H1 (cell line): ENCODE measurements around the gene DCX. TPM values are rescaled to one million over a fixed set of nuclear protein-coding genes. Genes with fewer than 3 reads are reported as not detected.

ENCODE experiments used
- CTCF ChIA-PET: fragments of 300-600 bp; sonication (Branson Sonifier 250); formaldehyde crosslinking; loops from one replicate; lab custom pipeline; 2021; ENCODE audit not compliant: partially characterized antibody; lab: Charles Lee
- POLR2A ChIA-PET: fragments of 300-600 bp; sonication (Branson Sonifier 250); formaldehyde crosslinking; loops from one replicate; lab custom pipeline; 2021; ENCODE audit warnings: inconsistent platforms; ENCODE audit not compliant: partially characterized antibody; lab: Charles Lee
- DNase-seq, 2 experiments: peaks; one replicate each; pipeline versions ENCODE4 v3.0.0 to v3.0.0-alpha.2; 2010 to 2022; ENCODE audit warnings: low spot score in 2 of 2, low read depth in 1 of 2, mixed read lengths in 1 of 2
- FAIRE-seq: peaks from 2 replicates; lab custom pipeline; 2011; peaks lifted over from hg19 to GRCh38; lab: Jason Lieb, UNC
- H2AFZ ChIP-seq: 2 replicates; pipeline ENCODE4 v1.8.1; 2012; ENCODE audit warnings: low read length, inconsistent platforms
- H2AK5ac ChIP-seq: 2 replicates; pipeline ENCODE4 v1.6.1; 2013; ENCODE audit warnings: low read depth, low read length
- H2BK120ac ChIP-seq: replicated peaks from 2 replicates; pipeline ENCODE3; 2013; ENCODE audit warnings: low read depth, low read length, inconsistent platforms
- H2BK12ac ChIP-seq: 2 replicates; pipeline ENCODE4 v1.6.1; 2013; ENCODE audit warnings: low read depth, low read length
- H2BK15ac ChIP-seq: 2 replicates; pipeline ENCODE4 v1.6.1; 2013; ENCODE audit warnings: low read length
- H2BK20ac ChIP-seq: 2 replicates; pipeline ENCODE4 v1.6.1; 2013; ENCODE audit warnings: low read length
- H2BK5ac ChIP-seq: 2 replicates; pipeline ENCODE4 v1.6.1; 2013; ENCODE audit warnings: low read depth, low read length
- H3K14ac ChIP-seq: 2 replicates; pipeline ENCODE4 v1.6.1; 2013; ENCODE audit warnings: inconsistent platforms; ENCODE audit not compliant: insufficient read length
- H3K18ac ChIP-seq: 2 replicates; pipeline ENCODE4 v1.6.1; 2013; ENCODE audit warnings: low read length; ENCODE audit errors: extremely low read depth
- H3K23ac ChIP-seq: 2 replicates; pipeline ENCODE4 v1.6.1; 2013; ENCODE audit warnings: inconsistent platforms; ENCODE audit not compliant: insufficient read length
- H3K23me2 ChIP-seq: 2 replicates; pipeline ENCODE4 v1.6.1; 2013; ENCODE audit warnings: low read depth, low read length
- H3K27ac ChIP-seq: 2 replicates; pipeline ENCODE4 v1.6.1; 2011; ENCODE audit warnings: low read depth, low read length, inconsistent platforms
- H3K27me3 ChIP-seq, 4 experiments: replicated peaks in 1 of 4; 1 replicate in 1 of 4; 2 replicates in 3 of 4; pipeline versions ENCODE4 v1.6.1 to v1.8.1; 2011 to 2013; ENCODE audit warnings: low read length in 3 of 4, mild to moderate bottlenecking in 3 of 4, inconsistent platforms in 2 of 4, mixed read lengths in 2 of 4, moderate library complexity in 1 of 4; ENCODE audit not compliant: control insufficient read depth in 3 of 4, insufficient read depth in 3 of 4; ENCODE audit errors: extremely low read depth in 1 of 4
- H3K36me3 ChIP-seq, 4 experiments: 2 replicates each; pipeline versions ENCODE4 v1.6.1 to v1.8.1; 2011 to 2013; ENCODE audit warnings: mild to moderate bottlenecking in 4 of 4, low read length in 3 of 4, moderate library complexity in 2 of 4, control low read depth in 1 of 4, inconsistent platforms in 1 of 4; ENCODE audit not compliant: insufficient read depth in 4 of 4, control insufficient read depth in 2 of 4
- H3K4ac ChIP-seq: replicated peaks from 2 replicates; pipeline ENCODE3; 2013; ENCODE audit warnings: low read length, low read depth, mixed read lengths, inconsistent platforms; ENCODE audit not compliant: insufficient read length
- H3K4me1 ChIP-seq, 4 experiments: replicated peaks in 1 of 4; 1 replicate in 1 of 4; 2 replicates in 3 of 4; pipeline versions ENCODE4 v1.6.1 to v1.8.1; 2011 to 2013; ENCODE audit warnings: low read length in 3 of 4, inconsistent platforms in 2 of 4, mixed read lengths in 1 of 4; ENCODE audit not compliant: insufficient read depth in 4 of 4, control insufficient read depth in 3 of 4
- H3K4me2 ChIP-seq, 2 experiments: 2 replicates each; pipeline versions ENCODE4 v1.6.1 to v1.8.1; 2011 to 2013; ENCODE audit warnings: low read depth in 2 of 2, low read length in 2 of 2, control low read depth in 1 of 2, inconsistent platforms in 1 of 2, mild to moderate bottlenecking in 1 of 2; ENCODE audit not compliant: insufficient read depth in 1 of 2
- H3K4me3 ChIP-seq, 4 experiments: fragments of 200-600, 300-600 bp in 1 of 4; sonication (generic), shearing (Covaris generic), sonication (Bioruptor Twin) in 1 of 4; 2 replicates each; pipeline versions ENCODE4 v1.5.1 to v1.8.1; 2011 to 2016; ENCODE audit warnings: low read length in 4 of 4, low read depth in 3 of 4, control low read depth in 2 of 4, inconsistent platforms in 2 of 4, mild to moderate bottlenecking in 2 of 4, mixed read lengths in 1 of 4, moderate library complexity in 1 of 4; ENCODE audit not compliant: insufficient read depth in 2 of 4; ENCODE audit errors: extremely low read depth in 1 of 4
- H3K56ac ChIP-seq: replicated peaks from 2 replicates; pipeline ENCODE3; 2013; ENCODE audit warnings: low read depth, mild to moderate bottlenecking, mixed read lengths, low read length, inconsistent platforms; ENCODE audit not compliant: insufficient read length
- H3K79me1 ChIP-seq: 2 replicates; pipeline ENCODE4 v1.6.1; 2013; ENCODE audit warnings: low read depth, low read length, control low read depth
- H3K79me2 ChIP-seq, 2 experiments: 2 replicates each; pipeline versions ENCODE4 v1.6.1 to v1.8.1; 2012 to 2013; ENCODE audit warnings: low read length in 2 of 2, mild to moderate bottlenecking in 2 of 2, inconsistent platforms in 1 of 2; ENCODE audit not compliant: insufficient read depth in 2 of 2, control insufficient read depth in 1 of 2
- H3K9ac ChIP-seq, 4 experiments: replicated peaks in 1 of 4; 1 replicate in 1 of 4; 2 replicates in 3 of 4; pipeline versions ENCODE4 v1.6.1 to v1.8.1; 2011 to 2013; ENCODE audit warnings: low read depth in 3 of 4, low read length in 3 of 4, control low read depth in 2 of 4, mild to moderate bottlenecking in 2 of 4, moderate library complexity in 2 of 4, inconsistent platforms in 1 of 4; ENCODE audit errors: extremely low read depth in 1 of 4
- H3K9me3 ChIP-seq, 2 experiments: 2 replicates each; pipeline versions ENCODE4 v1.6.1 to v1.8.1; 2012 to 2013; ENCODE audit warnings: mild to moderate bottlenecking in 2 of 2, moderate library complexity in 2 of 2, control low read depth in 1 of 2, inconsistent platforms in 1 of 2, low read depth in 1 of 2, low read length in 1 of 2, mixed read lengths in 1 of 2; ENCODE audit not compliant: insufficient read depth in 2 of 2
- H4K20me1 ChIP-seq, 2 experiments: replicated peaks in 1 of 2; 2 replicates each; pipeline versions ENCODE3 to v1.8.1; 2011 to 2013; ENCODE audit warnings: inconsistent platforms in 2 of 2, low read length in 2 of 2, mild to moderate bottlenecking in 1 of 2; ENCODE audit not compliant: insufficient read depth in 2 of 2, control insufficient read depth in 1 of 2
- H4K5ac ChIP-seq: 2 replicates; pipeline ENCODE4 v1.6.1; 2013; ENCODE audit warnings: low read length, low read depth, mixed read lengths, inconsistent platforms; ENCODE audit not compliant: insufficient read length
- H4K8ac ChIP-seq: 2 replicates; pipeline ENCODE4 v1.8.0; 2013; ENCODE audit warnings: mild to moderate bottlenecking, moderate library complexity, low read length, inconsistent platforms; ENCODE audit not compliant: insufficient read depth; ENCODE audit errors: extremely low read depth
- H4K91ac ChIP-seq: replicated peaks from 2 replicates; pipeline ENCODE3; 2013; ENCODE audit warnings: low read length, mixed read lengths, inconsistent platforms; ENCODE audit not compliant: insufficient read length
- FOSL1 ChIP-seq: IDR thresholded peaks from 2 replicates; pipeline ENCODE4 v1.6.1; 2011; ENCODE audit warnings: mild to moderate bottlenecking, low read depth, low read length, moderate library complexity; ENCODE audit not compliant: insufficient read depth
- TEAD4 ChIP-seq: IDR thresholded peaks from 2 replicates; pipeline ENCODE4 v1.6.1; 2012; ENCODE audit warnings: low read depth, low read length, inconsistent platforms, mixed read lengths
- WGBS, 2 experiments: shearing (Covaris generic) in 1 of 2; methylation state at CpG; one replicate each; pipeline versions ENCODE4 v1.1.6 to v1.1.7; 2013 to 2015; ENCODE audit warnings: low lambda C conversion rate in 2 of 2, mixed read lengths in 2 of 2, inconsistent platforms in 1 of 2, low coverage in 1 of 2, missing lambda C conversion rate in 1 of 2; ENCODE audit not compliant: insufficient replicate concordance in 2 of 2, insufficient coverage in 1 of 2, insufficient read length in 1 of 2; ENCODE audit errors: extremely low coverage in 1 of 2, missing lambda C conversion rate in 1 of 2; 5-methylcytosine and 5-hydroxymethylcytosine counted together
- long read RNA-seq, 2 experiments: library from RNA in 1 of 2; library from capped mRNA in 1 of 2; stranded (forward); transcript quantifications; one replicate each; pipeline ENCODE4 v2.0.0, GENCODE V29; 2021; ENCODE audit warnings: inconsistent platforms in 1 of 2
- polyA minus RNA-seq, 3 experiments: library from RNA; depleted of rRNA, polyadenylated mRNA; stranded (reverse); fragments of >200 nt; gene quantifications; 1 replicate in 2 of 3; 2 replicates in 1 of 3; pipeline ENCODE4 v1.2.3, GENCODE V29; 2011
- polyA plus RNA-seq, 7 experiments: library from polyadenylated mRNA; depleted of rRNA in 3 of 7; stranded (reverse) in 5 of 7; unstranded in 2 of 7; fragments of >200 nt in 5 of 7; fragments of 200-250 nt in 2 of 7; gene quantifications; 1 replicate in 5 of 7; 2 replicates in 1 of 7; 4 replicates in 1 of 7; pipeline versions ENCODE4 v1.2.1 to v1.2.3, GENCODE V29; 2011 to 2013; ENCODE audit warnings: missing spikeins in 2 of 7, mixed read lengths in 2 of 7
- total RNA-seq: library from RNA; stranded (reverse); fragmentation: NEBNext Ultra II Directional; extraction: Animal tissue kit (Norgen Biotek cat#: 25700); gene quantifications from 2 replicates; pipeline ENCODE4 v1.2.1, GENCODE V29; 2021

Gene DCX
- total RNA-seq (2.4 and 3.3 TPM in 2 replicates), polyA plus RNA-seq (2011; rRNA removed) (0.82 and 1.3 TPM in 2 replicates), polyA minus RNA-seq (2011; rRNA and poly(A)+ RNA removed) (8.4 and 9.9 TPM in 2 replicates)
- polyA plus RNA-seq (2011; cell fraction: cytosol; rRNA removed) = 1.2 TPM
- polyA plus RNA-seq (2011; cell fraction: nucleus; rRNA removed) = 1.9 TPM
- 0.56 to 0.98 TPM (median 0.86 TPM) in 4 replicates for polyA plus RNA-seq (2012, experiment 1 of 2)
- 0.07 TPM for polyA plus RNA-seq (2012, experiment 2 of 2)
- 1.7 TPM for polyA plus RNA-seq (2013, experiment 1 of 2)
- polyA plus RNA-seq (2013, experiment 2 of 2) = 1.6 TPM
- 1.4 TPM for polyA minus RNA-seq (2011; cell fraction: cytosol; rRNA and poly(A)+ RNA removed)
- 4.1 TPM for polyA minus RNA-seq (2011; cell fraction: nucleus; rRNA and poly(A)+ RNA removed)
- long read RNA-seq, experiment 1 = 0 reads
- long read RNA-seq, experiment 2, partial matches to known transcripts = 0 of 3 reads
- long read RNA-seq, experiment 2, other reads (novel, unspliced or antisense) = 2 of 3 reads

GRCh38 chrX:111411983-111412382 lies at the start of gene DCX:
DCX (minus strand) TSS chrX:111412192; CDS start chrX:111410398, 1,794 bp downstream.
- 7% methylated on average over 3 of the region's 3 CpGs; no CpG with 5 or more reads in 1 of the 2 experiments for WGBS, 2 experiments
- H2BK15ac ChIP-seq = no peak within 1 kb of the TSS
- H3K79me2 ChIP-seq = no peaks in the 10 kb centered on the region
- no peaks in the 10 kb centered on the region; the same call in 1 of the 2 replicates for H3K23me2 ChIP-seq
- no peak within 1 kb of the TSS for H4K5ac ChIP-seq
- H3K27me3 ChIP-seq = no peaks in the 10 kb centered on the region
- peak within 1 kb of the TSS in 2 of 4 experiments; percentile 17 to 49; a peak in 4 of 8 replicates for H3K4me3 ChIP-seq
- H3K14ac ChIP-seq = no peak within 1 kb of the TSS
- H4K8ac ChIP-seq = no peak within 1 kb of the TSS
- no peak within 1 kb of the TSS for H3K27ac ChIP-seq
- peak; percentile 84 for FAIRE-seq
- peaks cover 0 to 10% (median 2%) of the 10 kb centered on the region in 4 experiments; a peak in 4 of 7 replicates for H3K4me1 ChIP-seq
- H4K91ac ChIP-seq = no peak within 1 kb of the TSS
- H3K18ac ChIP-seq = no peak within 1 kb of the TSS
- H3K9ac ChIP-seq = 0 out of 7 replicates have a peak within 1 kb of the TSS, but pooled peaks of 1 of the 4 experiments have one; percentile 12
- no peak within 1 kb of the TSS for H2AK5ac ChIP-seq
- no peaks in the 10 kb centered on the region for H3K9me3 ChIP-seq
- TF ChIP-seq FOSL1 (peak; percentile 83), TEAD4 (no peak)
- CTCF ChIA-PET = interaction anchor here (0.9 to 1.2 kb wide), 2 partner anchors 27 to 270 kb away, joined by 3 read pairs; no protein-coding TSS in a partner anchor
- DNase-seq = no peak
- H2BK20ac ChIP-seq = no peak within 1 kb of the TSS
- H2BK120ac ChIP-seq = no peak within 1 kb of the TSS
- no peaks in the 10 kb centered on the region for H3K79me1 ChIP-seq
- H2AFZ ChIP-seq = no peak within 1 kb of the TSS
- no peaks in the 10 kb centered on the region for H4K20me1 ChIP-seq
- H3K23ac ChIP-seq = no peak within 1 kb of the TSS
- H3K36me3 ChIP-seq = no peaks in the 10 kb centered on the region
- peak within 1 kb of the TSS; percentile 66 for H3K4me2 ChIP-seq
- H2BK12ac ChIP-seq = 0 out of 2 replicates have a peak within 1 kb of the TSS, but pooled peaks have one; percentile 9
- no peak within 1 kb of the TSS for H2BK5ac ChIP-seq
- POLR2A ChIA-PET = no interaction called here
- H3K4ac ChIP-seq = no peak within 1 kb of the TSS
- no peak within 1 kb of the TSS for H3K56ac ChIP-seq
